GM18520 (cell line): ENCODE measurements around the gene SYT7.

Source experiments
- ATAC-seq: cut with Tn5 transposase; IDR thresholded peaks from one replicate; pipeline ENCODE4 v1.9.1; 2021; ENCODE audit not compliant: unreplicated experiment

The SYT7 gene

GRCh38 chr11:61555051-61555969 lies 25.6 kb downstream of the SYT7 start:
- no peak for ATAC-seq

GRCh38 chr11:61554172-61554988 lies 26.5 kb downstream of the SYT7 start:
- no peak for ATAC-seq

- ATAC-seq: no peak
These were observed 27.3 kb downstream of the SYT7 start for GRCh38 chr11:61553373-61554171.

GRCh38 chr11:61552108-61552635 lies 28.7 kb downstream of the SYT7 start:
- ATAC-seq: no peak

- no peak for ATAC-seq
These were observed 29.2 kb downstream of the SYT7 start for GRCh38 chr11:61551634-61552033.

- ATAC-seq: no peak
These were observed 30.1 kb downstream of the SYT7 start for GRCh38 chr11:61550665-61551227.

GRCh38 chr11:61549662-61550568 lies 31.0 kb downstream of the SYT7 start:
- no peak for ATAC-seq

GRCh38 chr11:61549177-61549576 lies 31.7 kb downstream of the SYT7 start:
- no peak for ATAC-seq

GRCh38 chr11:61547246-61547645 lies 33.6 kb downstream of the SYT7 start:
- ATAC-seq: no peak

GRCh38 chr11:61546663-61547062 lies 34.2 kb downstream of the SYT7 start:
- ATAC-seq: no peak

GRCh38 chr11:61545921-61546320 lies 35.0 kb downstream of the SYT7 start:
- no peak for ATAC-seq

GRCh38 chr11:61545341-61545740 lies 35.5 kb downstream of the SYT7 start:
- ATAC-seq: no peak

GRCh38 chr11:61544466-61544865 lies 36.4 kb downstream of the SYT7 start:
- ATAC-seq: no peak

- no peak for ATAC-seq
These were observed 37.1 kb downstream of the SYT7 start for GRCh38 chr11:61543606-61544306.

GRCh38 chr11:61542705-61543104 lies 38.2 kb downstream of the SYT7 start:
- no peak for ATAC-seq

- no peak for ATAC-seq
These were observed 38.8 kb downstream of the SYT7 start for GRCh38 chr11:61542024-61542461.

GRCh38 chr11:61541598-61541997 lies 39.3 kb downstream of the SYT7 start:
- no peak for ATAC-seq

- ATAC-seq: no peak
These were observed 40.3 kb downstream of the SYT7 start for GRCh38 chr11:61540528-61540927.

- no peak for ATAC-seq
These were observed 41.0 kb downstream of the SYT7 start for GRCh38 chr11:61539831-61540357.
